Activated T-helper 1 cell treated with anti-CD3 and anti-CD28 coated beads, Interleukin-12 subunit alpha, Interleukin-12 subunit beta, Interleukin-2, Interleukin-4 antibody, amounts not matched to agents 30 ng/mL and 10 ng/mL and 1 ng/mL, durations not matched to agents 14 hours and 24 hours and 36 hours (primary cell): ENCODE data around the gene SSMEM1. TPM values are rescaled to one million over a fixed set of nuclear protein-coding genes. Genes with fewer than 3 reads are reported as not detected.
"Not testable (repeated sequence)": the region's sequence is repeated elsewhere in the genome, so short reads cannot be mapped to it uniquely, and the experiment has no call there.

Source experiments
- DNase-seq: peaks from one replicate; pipeline ENCODE4 v3.0.0; 2021; ENCODE audit warnings: low spot score
- H3K27ac Mint-ChIP-seq: one replicate; pipeline ENCODE4 v1.8.0; 2021; ENCODE audit warnings: mild to moderate bottlenecking, mixed read lengths
- H3K27me3 Mint-ChIP-seq: one replicate; pipeline ENCODE4 v1.8.0; 2022; ENCODE audit warnings: mild to moderate bottlenecking, moderate library complexity, mixed read lengths; ENCODE audit not compliant: insufficient read depth
- H3K36me3 Mint-ChIP-seq: one replicate; pipeline ENCODE4 v1.8.0; 2021; ENCODE audit warnings: low read depth, mixed read lengths
- H3K4me1 Mint-ChIP-seq: one replicate; pipeline ENCODE4 v1.8.0; 2021; ENCODE audit warnings: low read depth, mixed read lengths
- H3K4me3 Mint-ChIP-seq: one replicate; pipeline ENCODE4 v1.8.0; 2021; ENCODE audit warnings: mild to moderate bottlenecking, moderate library complexity, mixed read lengths
- H3K9me3 Mint-ChIP-seq: one replicate; pipeline ENCODE4 v1.8.0; 2021; ENCODE audit warnings: mixed read lengths
- intact Hi-C: fragments of 100-400 bp; cut with micrococcal nuclease; formaldehyde crosslinking; loops from one replicate; pipeline ENCODE4 v1.15.1; 2024
- total RNA-seq: library from RNA; stranded (reverse); gene quantifications from 2 replicates; pipeline ENCODE4 v1.2.3, GENCODE V29; 2022

SSMEM1 gene
- total RNA-seq, 1 donor from 2014 or later: not detected

DNA sequence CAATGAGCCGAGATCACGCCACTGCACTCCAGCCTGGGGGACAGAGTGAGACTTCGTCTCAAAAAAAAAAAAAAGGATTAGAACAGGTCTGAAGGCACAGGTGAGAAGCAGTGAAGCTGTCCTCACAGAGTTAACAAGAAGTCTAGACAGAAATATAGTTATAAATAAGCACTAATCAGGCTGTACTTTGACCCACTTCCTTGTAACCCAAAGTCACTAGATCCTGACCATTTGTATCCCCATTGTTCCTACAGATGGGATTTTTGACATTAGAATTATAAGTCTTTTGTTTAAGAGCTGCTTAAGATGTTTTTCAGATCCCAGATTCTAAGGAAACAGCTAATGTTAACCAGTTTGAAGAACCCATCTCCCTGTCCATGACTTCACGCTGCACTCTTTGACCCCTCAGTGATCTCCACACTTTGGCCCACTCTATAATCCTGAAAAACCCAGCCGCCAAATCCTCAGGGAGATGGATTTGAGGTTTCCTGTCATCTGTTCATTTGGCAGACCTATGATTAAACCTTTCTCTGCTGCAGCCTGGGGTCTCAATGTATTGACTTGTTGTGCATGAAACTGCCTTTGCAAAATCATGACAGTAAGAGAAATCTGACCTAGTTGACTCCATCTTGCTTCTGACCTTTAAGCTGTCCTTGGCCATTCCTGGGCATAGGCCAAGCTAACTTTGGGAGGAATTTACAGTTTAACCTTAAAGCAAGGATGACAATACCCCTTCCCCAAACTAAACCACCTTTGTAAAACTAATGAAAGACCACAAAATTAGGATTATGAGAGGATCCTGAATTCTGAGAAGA is 11.4 kb downstream of the SSMEM1 start:
- Mint-ChIP-seq H3K4me3 (no peak overlapping the region), H3K36me3 (no peaks in the 10 kb centered on the region)
- intact Hi-C loops: no loop called here

DNA sequence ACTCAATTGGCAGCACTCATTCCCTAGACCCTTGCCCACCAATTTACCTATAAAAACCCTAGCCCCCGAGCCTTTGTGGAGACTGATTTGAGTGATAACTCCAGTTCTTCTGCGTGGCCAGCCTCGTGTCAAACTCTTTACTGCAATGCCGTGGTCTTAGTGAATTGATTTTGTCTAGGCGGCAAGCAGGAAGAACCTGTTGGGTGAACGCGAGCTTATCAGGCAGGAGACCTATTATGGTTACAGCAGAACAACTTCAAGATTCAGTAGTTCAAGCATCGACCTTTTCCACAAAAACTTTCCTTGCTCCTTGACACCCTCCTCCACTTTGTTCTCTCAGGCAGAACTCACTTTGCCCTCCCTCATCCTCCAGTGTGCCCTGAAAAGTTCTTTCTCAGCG is 12.2 kb downstream of the SSMEM1 start:
- Mint-ChIP-seq H3K27me3 (peaks cover 5% of the 10 kb centered on the region), H3K4me3 (no peak overlapping the region), H3K27ac (no peak overlapping the region), H3K9me3 (no peaks in the 10 kb centered on the region), H3K4me1 (no peaks in the 10 kb centered on the region), H3K36me3 (no peaks in the 10 kb centered on the region)
- DNase-seq: no peak
- intact Hi-C loops: no loop called here

More for the DNA sequence above, 11.4 kb downstream of the SSMEM1 start:
- no peak for DNase-seq
- Mint-ChIP-seq H3K27me3 (peaks cover 5% of the 10 kb centered on the region), H3K4me1 (no peaks in the 10 kb centered on the region), H3K27ac (no peak overlapping the region), H3K9me3 (no peaks in the 10 kb centered on the region)

GRCh38 chr7:130221746-130222145 is 14.1 kb downstream of the SSMEM1 start:
- intact Hi-C loops: no loop called here
- H3K36me3 Mint-ChIP-seq: no peaks in the 10 kb centered on the region
- no peak overlapping the region for H3K27ac Mint-ChIP-seq
- no peak for DNase-seq
- no peaks in the 10 kb centered on the region for H3K4me1 Mint-ChIP-seq
- peaks cover 5% of the 10 kb centered on the region for H3K27me3 Mint-ChIP-seq
- no peak overlapping the region for H3K4me3 Mint-ChIP-seq
- H3K9me3 Mint-ChIP-seq: no peaks in the 10 kb centered on the region

DNA sequence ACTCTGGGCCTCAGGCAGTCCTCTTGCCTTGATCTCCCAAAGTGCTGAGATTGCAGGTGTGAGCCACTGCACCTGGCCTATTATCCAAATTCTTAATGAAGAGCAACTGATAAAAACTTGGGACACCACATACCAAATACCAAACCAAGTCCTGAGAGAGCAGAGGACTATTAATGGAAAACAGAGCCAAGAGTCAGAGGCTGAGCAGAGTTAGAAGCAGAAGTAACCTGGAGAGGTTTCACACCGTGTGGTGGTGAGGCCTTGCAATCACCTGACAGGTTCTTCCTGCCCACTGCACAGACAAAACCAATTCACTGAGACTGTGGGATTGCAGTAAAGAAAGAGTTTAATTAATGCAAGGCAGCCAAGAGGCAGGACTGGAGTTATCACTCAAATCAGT is 16.0 kb downstream of the SSMEM1 start:
- no peaks in the 10 kb centered on the region for H3K36me3 Mint-ChIP-seq
- DNase-seq: no peak
- H3K27ac Mint-ChIP-seq: no peak overlapping the region
- peaks cover 5% of the 10 kb centered on the region for H3K27me3 Mint-ChIP-seq
- no peak overlapping the region for H3K4me3 Mint-ChIP-seq
- intact Hi-C loops: no loop called here
- no peaks in the 10 kb centered on the region for H3K4me1 Mint-ChIP-seq
- no peaks in the 10 kb centered on the region for H3K9me3 Mint-ChIP-seq

- Mint-ChIP-seq H3K9me3 (no peaks in the 10 kb centered on the region), H3K27me3 (peaks cover 3% of the 10 kb centered on the region), H3K4me3 (no peak overlapping the region), H3K4me1 (no peaks in the 10 kb centered on the region), H3K36me3 (no peaks in the 10 kb centered on the region), H3K27ac (no peak overlapping the region)
- DNase-seq: no peak
- intact Hi-C loops: no loop called here
Measured at GRCh38 chr7:130224210-130224609, 16.6 kb downstream of the SSMEM1 start.

GRCh38 chr7:130224923-130225322 is 17.3 kb downstream of the SSMEM1 start:
- H3K27ac Mint-ChIP-seq, H3K36me3 Mint-ChIP-seq, H3K4me1 Mint-ChIP-seq, H3K4me3 Mint-ChIP-seq, intact Hi-C loops, H3K27me3 Mint-ChIP-seq, H3K9me3 Mint-ChIP-seq, DNase-seq: not testable (repeated sequence)

DNA sequence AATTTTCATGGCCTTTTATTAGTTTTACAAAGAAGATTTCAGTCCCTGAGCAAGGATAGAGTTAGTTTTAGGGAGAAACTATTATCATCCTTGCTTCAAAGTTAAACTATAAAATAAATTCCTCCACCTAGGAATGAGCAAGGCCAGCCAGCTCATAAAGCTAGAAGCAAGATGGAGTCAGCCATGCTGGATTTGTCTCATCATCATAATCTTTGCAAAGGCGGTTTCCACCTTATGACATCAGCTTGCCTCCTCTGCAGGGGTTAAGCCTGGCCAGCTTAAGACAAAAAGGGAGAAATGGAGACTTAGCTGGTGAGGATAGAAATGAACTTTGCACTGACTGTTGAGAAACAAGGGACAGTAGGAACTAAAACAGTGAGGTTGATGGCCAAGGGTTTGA is 18.7 kb downstream of the SSMEM1 start:
- Mint-ChIP-seq H3K4me3 (no peak overlapping the region), H3K27ac (no peak overlapping the region), H3K36me3 (no peaks in the 10 kb centered on the region), H3K9me3 (no peaks in the 10 kb centered on the region), H3K4me1 (no peaks in the 10 kb centered on the region), H3K27me3 (no peaks in the 10 kb centered on the region)
- intact Hi-C loops: no loop called here
- no peak for DNase-seq

DNA sequence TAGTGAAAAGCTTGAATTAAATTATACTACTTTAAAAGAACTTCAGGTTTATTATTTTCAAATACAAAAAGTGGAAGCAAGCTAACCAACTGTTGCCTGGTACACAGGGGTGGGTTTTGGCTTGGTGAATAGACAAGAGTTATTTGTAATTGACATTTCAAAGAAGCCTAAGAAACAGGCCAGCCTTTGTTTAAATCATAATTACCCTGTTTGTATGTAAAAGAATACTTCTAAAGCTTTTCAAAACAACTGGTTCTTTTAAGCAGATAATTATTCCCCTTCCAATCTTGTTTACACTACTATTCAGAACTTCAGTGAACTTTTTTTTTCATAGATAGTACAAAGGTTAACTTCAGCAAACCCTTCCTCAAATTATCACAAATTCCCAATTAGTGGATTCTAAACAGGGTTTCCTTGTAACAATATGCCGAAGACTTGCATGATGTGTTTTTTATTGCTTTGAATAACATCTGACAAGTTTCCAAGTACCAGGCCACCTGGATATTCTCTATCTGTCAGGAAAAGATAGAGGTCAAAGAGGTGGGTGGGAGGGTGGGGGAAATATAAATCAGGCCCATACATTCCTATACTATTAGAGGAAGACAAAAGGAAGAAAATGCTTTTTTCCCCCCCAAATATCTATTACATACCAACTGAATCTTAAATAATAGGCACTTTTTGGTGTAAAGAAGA is 20.4 kb downstream of the SSMEM1 start:
- Mint-ChIP-seq H3K4me3 (no peak overlapping the region), H3K27ac (no peak overlapping the region), H3K36me3 (no peaks in the 10 kb centered on the region), H3K9me3 (no peaks in the 10 kb centered on the region), H3K4me1 (no peaks in the 10 kb centered on the region), H3K27me3 (no peaks in the 10 kb centered on the region)
- DNase-seq: no peak
- intact Hi-C loops: no loop called here

DNA sequence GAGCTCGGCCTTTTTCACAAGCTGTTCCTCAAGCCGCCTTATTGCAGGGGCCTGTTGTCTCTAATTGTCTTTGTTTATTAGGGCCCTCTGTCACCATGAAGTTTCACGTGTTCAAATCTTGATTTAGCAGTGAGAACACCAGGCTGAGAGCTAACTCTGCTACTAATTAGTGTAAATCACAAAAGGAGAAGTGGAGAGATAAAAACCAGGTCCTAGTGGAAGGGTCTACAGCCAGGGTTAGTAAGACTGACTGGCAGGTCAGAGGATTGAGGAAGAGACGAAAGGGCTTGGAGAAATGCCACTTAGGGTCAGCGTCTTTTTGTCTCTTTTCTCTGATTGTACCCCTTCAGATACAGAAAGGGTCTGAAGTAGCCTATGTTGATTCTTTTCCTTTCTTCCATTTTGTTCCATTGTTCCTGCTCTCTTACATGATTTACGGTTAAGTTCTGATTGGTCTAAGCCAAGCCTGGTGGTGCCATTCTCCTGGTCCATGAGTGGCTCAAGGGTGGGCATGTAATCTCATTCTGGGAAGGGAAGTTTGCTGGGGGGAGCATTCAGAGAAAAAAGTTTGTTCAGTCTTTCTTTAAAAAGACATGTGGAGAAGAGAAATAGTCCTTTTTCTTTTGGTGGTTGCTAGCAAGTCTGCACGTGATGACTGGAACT is 21.3 kb downstream of the SSMEM1 start:
- no peak for DNase-seq
- no peak overlapping the region for H3K27ac Mint-ChIP-seq
- intact Hi-C loops: no loop called here
- H3K9me3 Mint-ChIP-seq: no peaks in the 10 kb centered on the region
- no peak overlapping the region for H3K4me3 Mint-ChIP-seq
- no peaks in the 10 kb centered on the region for H3K4me1 Mint-ChIP-seq
- no peaks in the 10 kb centered on the region for H3K27me3 Mint-ChIP-seq
- no peaks in the 10 kb centered on the region for H3K36me3 Mint-ChIP-seq

DNA sequence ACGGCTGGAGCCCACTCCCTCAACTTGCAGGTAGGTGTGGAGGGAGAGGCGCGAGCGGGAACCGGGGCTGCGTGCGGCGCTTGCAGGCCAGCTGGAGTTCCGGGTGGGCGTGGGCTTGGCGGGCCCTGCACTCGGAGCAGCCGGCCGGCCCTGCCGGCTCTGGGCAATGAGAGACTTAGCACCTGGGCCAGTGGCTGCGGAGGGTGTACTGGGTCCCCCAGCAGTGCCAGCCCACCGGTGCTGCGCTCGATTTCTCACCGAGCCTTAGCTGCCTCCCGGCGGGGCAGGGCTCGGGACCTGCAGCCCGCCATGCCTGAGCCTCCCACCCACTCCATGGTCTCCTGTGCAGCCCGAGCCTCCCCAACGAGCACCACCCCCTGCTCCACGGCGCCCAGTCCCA is 22.3 kb downstream of the SSMEM1 start:
- H3K9me3 Mint-ChIP-seq, intact Hi-C loops, H3K27ac Mint-ChIP-seq, H3K4me3 Mint-ChIP-seq, H3K36me3 Mint-ChIP-seq, H3K4me1 Mint-ChIP-seq, DNase-seq, H3K27me3 Mint-ChIP-seq: not testable (repeated sequence)

DNA sequence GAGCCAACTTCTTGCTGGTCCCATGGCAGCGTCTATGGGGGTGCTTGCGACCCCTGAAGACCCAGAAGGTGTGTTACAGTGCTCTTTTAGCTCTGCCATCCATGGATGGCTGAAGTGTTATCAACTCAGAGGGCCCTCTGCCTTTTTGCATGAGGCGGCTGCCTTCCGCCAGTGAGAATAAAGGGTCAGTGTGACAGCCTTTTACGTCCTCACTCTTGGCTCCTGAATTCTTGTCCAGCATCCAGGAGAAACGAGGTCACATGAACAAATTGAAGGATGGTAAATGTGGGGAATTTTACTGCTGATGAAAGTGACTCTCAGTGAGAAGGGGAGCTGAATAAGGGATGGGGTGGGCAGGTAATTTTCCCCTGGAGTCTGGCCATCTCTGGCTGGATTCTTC is 24.1 kb downstream of the SSMEM1 start:
- Mint-ChIP-seq H3K9me3 (no peaks in the 10 kb centered on the region), H3K27ac (no peak overlapping the region), H3K4me3 (no peak overlapping the region), H3K4me1 (no peaks in the 10 kb centered on the region), H3K36me3 (no peaks in the 10 kb centered on the region), H3K27me3 (peaks cover 7% of the 10 kb centered on the region)
- DNase-seq: no peak
- intact Hi-C loops: no loop called here

GRCh38 chr7:130232209-130232608 is 24.5 kb downstream of the SSMEM1 start:
- DNase-seq: no peak
- Mint-ChIP-seq H3K27ac (no peak overlapping the region), H3K4me3 (no peak overlapping the region), H3K27me3 (peaks cover 7% of the 10 kb centered on the region), H3K36me3 (no peaks in the 10 kb centered on the region), H3K4me1 (no peaks in the 10 kb centered on the region), H3K9me3 (no peaks in the 10 kb centered on the region)
- intact Hi-C loops: no loop called here

GRCh38 chr7:130234078-130234477 is 26.4 kb downstream of the SSMEM1 start:
- Mint-ChIP-seq H3K4me1 (no peaks in the 10 kb centered on the region), H3K36me3 (no peaks in the 10 kb centered on the region), H3K9me3 (no peaks in the 10 kb centered on the region), H3K27me3 (peaks cover 7% of the 10 kb centered on the region), H3K27ac (no peak overlapping the region), H3K4me3 (no peak overlapping the region)
- intact Hi-C loops: no loop called here
- no peak for DNase-seq
